ENCODE measurements around the gene PTPN20. TPM values are rescaled to one million over a fixed set of nuclear protein-coding genes. Genes with fewer than 3 reads are reported as not detected.

Gene PTPN20
- total RNA-seq, 2 experiments from 2014 or later, result not detected

DNA sequence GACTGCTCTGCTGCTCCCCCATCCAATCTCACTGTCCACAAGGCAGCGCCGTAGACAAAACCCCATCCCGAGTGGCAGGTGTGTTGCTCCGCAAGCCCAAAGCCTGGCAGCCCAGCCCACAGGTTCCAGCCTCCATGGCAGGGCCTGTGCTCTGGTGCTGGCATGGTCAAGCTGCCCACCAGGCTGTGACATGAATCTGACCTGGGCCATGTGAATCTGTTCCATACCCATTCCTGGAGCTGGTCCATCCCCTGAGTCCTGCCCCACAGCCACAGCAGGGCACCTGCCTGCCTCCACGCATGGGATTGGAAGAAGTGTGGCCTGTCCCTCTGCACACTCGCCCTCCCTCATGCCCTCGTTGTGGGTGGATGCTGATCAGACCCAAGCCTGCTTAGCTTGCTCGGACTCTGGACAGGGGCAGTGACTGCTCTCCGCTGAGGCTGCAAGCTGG, 128.8 kb downstream of the PTPN20 start:
- Histone ChIP-seq H4K20me1 (ENCODE audit: insufficient read depth, low read length) (no peaks in the 10 kb centered on the region), H3K9me3 (ENCODE audit: low read length) (no peaks in the 10 kb centered on the region), H3K4me3 (ENCODE audit: low read depth, low read length, poor library complexity, severe bottlenecking) (no peak overlapping the region), H3K9me2 (ENCODE audit: insufficient read depth, low read length) (no peaks in the 10 kb centered on the region), H3K27ac (ENCODE audit: low read depth, low read length, poor library complexity, severe bottlenecking) (no peak overlapping the region), H3K4me2 (ENCODE audit: low read length) (no peak overlapping the region), H3K36me3 (ENCODE audit: insufficient read depth, low read length) (no peaks in the 10 kb centered on the region), H3K4me1 (ENCODE audit: insufficient read depth, low read length, poor library complexity, severe bottlenecking) (no peaks in the 10 kb centered on the region), H2AFZ (ENCODE audit: low read length) (no peak overlapping the region), H3K79me2 (ENCODE audit: insufficient read depth, low read depth, low read length) (no peaks in the 10 kb centered on the region)
- BruUV-seq (replicated peaks), result no TSS peak
- TF ChIP-seq, protein P1, sequence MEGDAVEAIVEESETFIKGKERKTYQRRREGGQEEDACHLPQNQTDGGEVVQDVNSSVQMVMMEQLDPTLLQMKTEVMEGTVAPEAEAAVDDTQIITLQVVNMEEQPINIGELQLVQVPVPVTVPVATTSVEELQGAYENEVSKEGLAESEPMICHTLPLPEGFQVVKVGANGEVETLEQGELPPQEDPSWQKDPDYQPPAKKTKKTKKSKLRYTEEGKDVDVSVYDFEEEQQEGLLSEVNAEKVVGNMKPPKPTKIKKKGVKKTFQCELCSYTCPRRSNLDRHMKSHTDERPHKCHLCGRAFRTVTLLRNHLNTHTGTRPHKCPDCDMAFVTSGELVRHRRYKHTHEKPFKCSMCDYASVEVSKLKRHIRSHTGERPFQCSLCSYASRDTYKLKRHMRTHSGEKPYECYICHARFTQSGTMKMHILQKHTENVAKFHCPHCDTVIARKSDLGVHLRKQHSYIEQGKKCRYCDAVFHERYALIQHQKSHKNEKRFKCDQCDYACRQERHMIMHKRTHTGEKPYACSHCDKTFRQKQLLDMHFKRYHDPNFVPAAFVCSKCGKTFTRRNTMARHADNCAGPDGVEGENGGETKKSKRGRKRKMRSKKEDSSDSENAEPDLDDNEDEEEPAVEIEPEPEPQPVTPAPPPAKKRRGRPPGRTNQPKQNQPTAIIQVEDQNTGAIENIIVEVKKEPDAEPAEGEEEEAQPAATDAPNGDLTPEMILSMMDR (conservative IDR thresholded peaks at IDR 0.05; ENCODE audit: low read length), result no peak
- TF ChIP-seq EZH2phosphoT487 (IDR thresholded peaks at IDR 0.05; ENCODE audit: borderline replicate concordance, low read depth, low read length), result no peak
- CTCF ChIA-PET (ENCODE audit: unreplicated experiment), result interaction anchor here (0.6 kb wide), 1 partner anchor 270 kb away, joined by 4 read pairs; no protein-coding TSS in a partner anchor
- DNase-seq (ENCODE audit: low spot score), result no peak
- POLR2A ChIA-PET, result no interaction called here
- intact Hi-C loops (cut with micrococcal nuclease; ENCODE audit: unreplicated experiment), result no loop called here

DNA sequence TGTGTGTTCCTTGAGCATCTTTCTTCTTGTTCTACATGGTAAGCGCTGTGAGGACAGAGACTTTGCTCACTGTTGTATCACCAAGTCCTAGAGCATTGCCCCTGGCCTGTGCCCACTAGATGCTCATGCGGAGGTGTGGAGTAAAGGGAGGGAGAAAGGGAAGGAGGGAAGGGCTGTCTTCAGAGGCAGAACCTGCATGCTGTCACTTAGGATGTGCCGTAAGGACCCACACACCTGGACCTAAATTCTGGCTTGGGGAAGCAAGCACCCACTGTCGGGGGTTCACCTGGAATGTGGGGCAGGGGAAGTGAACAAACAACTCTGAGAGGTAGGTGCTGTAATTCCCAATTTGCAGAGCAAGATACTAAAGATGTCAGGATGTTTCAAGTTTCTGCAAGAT, 129.5 kb downstream of the PTPN20 start:
- Histone ChIP-seq H4K20me1 (ENCODE audit: insufficient read depth, low read length) (no peaks in the 10 kb centered on the region), H3K79me2 (ENCODE audit: insufficient read depth, low read depth, low read length) (no peaks in the 10 kb centered on the region), H3K9me2 (ENCODE audit: insufficient read depth, low read length) (no peaks in the 10 kb centered on the region), H3K4me1 (ENCODE audit: insufficient read depth, low read length, poor library complexity, severe bottlenecking) (no peaks in the 10 kb centered on the region), H3K36me3 (ENCODE audit: insufficient read depth, low read length) (no peaks in the 10 kb centered on the region), H3K4me3 (ENCODE audit: low read depth, low read length, poor library complexity, severe bottlenecking) (no peak overlapping the region), H3K4me2 (ENCODE audit: low read length) (no peak overlapping the region), H3K27ac (ENCODE audit: low read depth, low read length, poor library complexity, severe bottlenecking) (no peak overlapping the region), H3K9me3 (ENCODE audit: low read length) (no peaks in the 10 kb centered on the region), H2AFZ (ENCODE audit: low read length) (no peak overlapping the region)
- POLR2A ChIA-PET, result no interaction called here
- BruUV-seq (replicated peaks), result no TSS peak
- intact Hi-C loops (cut with micrococcal nuclease; ENCODE audit: unreplicated experiment), result no loop called here
- no peak for DNase-seq (ENCODE audit: low spot score)
- TF ChIP-seq EZH2phosphoT487 (IDR thresholded peaks at IDR 0.05; ENCODE audit: borderline replicate concordance, low read depth, low read length), result no peak
- TF ChIP-seq, protein P1 (conservative IDR thresholded peaks at IDR 0.05; ENCODE audit: low read length), result no peak
- CTCF ChIA-PET (ENCODE audit: unreplicated experiment), result no interaction called here

DNA sequence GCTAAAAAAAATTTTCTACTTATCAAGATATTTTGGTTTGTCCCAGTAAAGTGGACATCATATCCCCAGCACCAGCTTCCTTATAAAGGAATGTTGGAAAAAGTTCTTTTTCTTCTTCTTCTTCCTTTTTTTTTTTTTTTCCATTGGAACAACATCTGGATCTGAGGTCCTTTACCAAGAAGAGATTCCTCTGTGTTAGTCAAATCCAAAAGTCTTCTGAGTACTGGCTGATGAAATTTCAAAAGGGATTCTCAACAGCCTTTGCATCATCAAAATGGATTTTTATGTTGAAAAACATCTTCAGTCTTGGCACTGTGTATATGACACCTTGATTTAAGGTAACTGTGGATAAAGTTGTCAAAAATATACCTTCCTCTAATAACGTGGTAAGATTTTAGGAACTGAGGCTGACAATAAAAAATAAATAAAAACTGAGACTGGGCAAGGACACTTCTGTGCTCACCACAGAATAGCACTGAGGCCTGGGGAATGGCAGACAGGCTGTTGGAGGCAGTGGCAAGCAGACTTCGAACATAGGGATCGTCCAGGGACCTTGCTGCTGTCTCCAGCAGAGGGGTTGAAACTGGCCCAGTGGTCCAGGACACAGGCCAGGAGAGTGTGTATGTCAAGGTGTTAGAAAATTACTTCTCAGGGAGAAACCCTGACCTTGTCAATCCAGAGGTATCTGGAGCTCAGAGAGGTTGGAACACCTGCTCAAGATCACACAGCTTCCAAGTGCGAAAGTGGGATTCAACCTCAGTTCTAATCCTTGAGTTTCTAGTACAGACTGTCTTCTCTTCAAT, 130.4 kb downstream of the PTPN20 start:
- ChIA-PET POLR2A (interaction anchor here (0.6 kb wide), 1 partner anchor 11 kb away, joined by 3 read pairs; no protein-coding TSS in a partner anchor), CTCF (ENCODE audit: unreplicated experiment) (no interaction called here)
- Histone ChIP-seq H3K79me2 (ENCODE audit: insufficient read depth, low read depth, low read length) (no peaks in the 10 kb centered on the region), H3K4me2 (ENCODE audit: low read length) (no peak overlapping the region), H3K9me2 (ENCODE audit: insufficient read depth, low read length) (no peaks in the 10 kb centered on the region), H3K36me3 (ENCODE audit: insufficient read depth, low read length) (no peaks in the 10 kb centered on the region), H3K4me3 (ENCODE audit: low read depth, low read length, poor library complexity, severe bottlenecking) (no peak overlapping the region), H2AFZ (ENCODE audit: low read length) (no peak overlapping the region), H3K4me1 (ENCODE audit: insufficient read depth, low read length, poor library complexity, severe bottlenecking) (no peaks in the 10 kb centered on the region), H3K27ac (ENCODE audit: low read depth, low read length, poor library complexity, severe bottlenecking) (no peak overlapping the region), H4K20me1 (ENCODE audit: insufficient read depth, low read length) (no peaks in the 10 kb centered on the region), H3K9me3 (ENCODE audit: low read length) (no peaks in the 10 kb centered on the region)
- TF ChIP-seq, protein P1 (conservative IDR thresholded peaks at IDR 0.05; ENCODE audit: low read length), result no peak
- TF ChIP-seq EZH2phosphoT487 (IDR thresholded peaks at IDR 0.05; ENCODE audit: borderline replicate concordance, low read depth, low read length), result no peak
- no TSS peak for BruUV-seq (replicated peaks)
- intact Hi-C loops (cut with micrococcal nuclease; ENCODE audit: unreplicated experiment), result no loop called here
- no peak for DNase-seq (ENCODE audit: low spot score)

Data from OCI-LY7 (cell line).